HG02763 (cell line): Measurements from ENCODE around the gene VWA3A.
"Not testable (repeated sequence)": the region's sequence is repeated elsewhere in the genome, so short reads cannot be mapped to it uniquely, and the experiment has no call there.

Experiments used
- ATAC-seq: cut with Tn5 transposase; IDR thresholded peaks from one replicate; pipeline ENCODE4 v1.9.1; 2021; ENCODE audit warnings: mild to moderate bottlenecking, moderate library complexity; ENCODE audit not compliant: unreplicated experiment

VWA3A gene

GRCh38 chr16:22092143-22092933 is at the start of gene VWA3A:
TSS of gene VWA3A (plus strand) at chr16:22092541. CDS start at chr16:22092638, 97 bp downstream.
- ATAC-seq, result no peak

- ATAC-seq, result not testable (repeated sequence)
These were observed 48.5 kb upstream of the VWA3A start for GRCh38 chr16:22043882-22044281.

- not testable (repeated sequence) for ATAC-seq
These were observed 46.5 kb upstream of the VWA3A start for GRCh38 chr16:22045888-22046287.

- ATAC-seq, result no peak
These were observed 41.4 kb upstream of the VWA3A start for GRCh38 chr16:22050963-22051362.

- ATAC-seq, result no peak
These were observed 39.4 kb upstream of the VWA3A start for GRCh38 chr16:22052980-22053379.

GRCh38 chr16:22053921-22054341 is 38.4 kb upstream of the VWA3A start:
- no peak for ATAC-seq

- no peak for ATAC-seq
These were observed 37.3 kb upstream of the VWA3A start for GRCh38 chr16:22054847-22055590.

- no peak for ATAC-seq
These were observed 36.5 kb upstream of the VWA3A start for GRCh38 chr16:22055881-22056280.

- no peak for ATAC-seq
These were observed 28.4 kb upstream of the VWA3A start for GRCh38 chr16:22063888-22064467.

- ATAC-seq, result no peak
These were observed 27.1 kb upstream of the VWA3A start for GRCh38 chr16:22065252-22065651.

GRCh38 chr16:22070361-22071330 is 21.7 kb upstream of the VWA3A start:
- no peak for ATAC-seq

GRCh38 chr16:22071331-22071910 is 20.9 kb upstream of the VWA3A start:
- no peak for ATAC-seq

GRCh38 chr16:22073350-22073749 is 19.0 kb upstream of the VWA3A start:
- no peak for ATAC-seq

- ATAC-seq, result no peak
These were observed 17.1 kb upstream of the VWA3A start for GRCh38 chr16:22075043-22075757.

GRCh38 chr16:22075776-22076175 is 16.6 kb upstream of the VWA3A start:
- ATAC-seq, result no peak

- ATAC-seq, result no peak
These were observed 14.5 kb upstream of the VWA3A start for GRCh38 chr16:22077700-22078313.

- no peak for ATAC-seq
These were observed 13.7 kb upstream of the VWA3A start for GRCh38 chr16:22078656-22079055.

GRCh38 chr16:22081050-22081449 is 11.3 kb upstream of the VWA3A start:
- ATAC-seq, result no peak

GRCh38 chr16:22086440-22086839 is 5.9 kb upstream of the VWA3A start:
- no peak for ATAC-seq
